ENCODE measurements around the gene LRRC3.
"Not testable (repeated sequence)": the region's sequence is repeated elsewhere in the genome, so short reads cannot be mapped to it uniquely, and the experiment has no call there.

Gene LRRC3, protein sequence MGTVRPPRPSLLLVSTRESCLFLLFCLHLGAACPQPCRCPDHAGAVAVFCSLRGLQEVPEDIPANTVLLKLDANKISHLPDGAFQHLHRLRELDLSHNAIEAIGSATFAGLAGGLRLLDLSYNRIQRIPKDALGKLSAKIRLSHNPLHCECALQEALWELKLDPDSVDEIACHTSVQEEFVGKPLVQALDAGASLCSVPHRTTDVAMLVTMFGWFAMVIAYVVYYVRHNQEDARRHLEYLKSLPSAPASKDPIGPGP

DNA sequence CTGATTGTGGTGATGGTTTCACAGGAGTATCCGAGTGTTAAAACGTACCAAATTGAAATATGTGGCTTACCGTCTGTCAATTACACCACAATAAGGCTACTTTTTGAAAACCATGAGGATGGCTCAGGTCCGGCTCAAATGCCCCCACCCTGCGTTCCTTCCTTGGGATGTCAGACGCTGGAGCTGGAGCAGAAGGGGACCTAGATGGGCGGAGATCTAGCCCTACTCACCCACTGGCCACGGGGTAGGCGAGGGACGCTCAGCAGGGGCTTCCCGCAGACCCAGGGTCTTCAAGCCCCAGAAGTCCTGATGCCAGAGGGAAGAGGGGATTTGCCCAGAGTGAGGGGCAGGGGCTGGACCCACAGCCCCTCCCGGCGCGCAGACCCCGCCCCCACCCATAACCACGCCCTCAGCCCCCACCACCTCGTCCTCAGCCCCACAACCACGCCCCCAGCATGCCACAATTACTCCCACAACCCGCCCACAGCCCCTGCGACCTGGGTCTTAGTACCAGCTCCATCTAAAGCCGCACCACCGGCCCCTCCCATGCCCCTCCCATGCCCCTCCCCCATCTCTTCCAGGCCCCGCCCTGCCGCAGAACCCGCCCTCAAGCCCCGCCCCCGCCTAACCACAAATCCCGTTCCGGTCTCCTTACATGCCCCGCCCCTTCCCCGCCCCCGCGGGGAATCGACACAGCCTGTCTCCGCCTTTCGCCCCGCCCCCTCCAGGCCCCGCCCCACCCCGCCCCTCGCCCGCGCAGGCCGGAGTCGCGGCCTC lies at the start of gene LRRC3:
TSS of gene LRRC3 (plus strand) at position 764 of the 777 bp plus-strand sequence. CDS start 1,135 bp downstream, outside the sequence.
- peak; percentile 91 to 100 (median 97) for DNase-seq

DNA sequence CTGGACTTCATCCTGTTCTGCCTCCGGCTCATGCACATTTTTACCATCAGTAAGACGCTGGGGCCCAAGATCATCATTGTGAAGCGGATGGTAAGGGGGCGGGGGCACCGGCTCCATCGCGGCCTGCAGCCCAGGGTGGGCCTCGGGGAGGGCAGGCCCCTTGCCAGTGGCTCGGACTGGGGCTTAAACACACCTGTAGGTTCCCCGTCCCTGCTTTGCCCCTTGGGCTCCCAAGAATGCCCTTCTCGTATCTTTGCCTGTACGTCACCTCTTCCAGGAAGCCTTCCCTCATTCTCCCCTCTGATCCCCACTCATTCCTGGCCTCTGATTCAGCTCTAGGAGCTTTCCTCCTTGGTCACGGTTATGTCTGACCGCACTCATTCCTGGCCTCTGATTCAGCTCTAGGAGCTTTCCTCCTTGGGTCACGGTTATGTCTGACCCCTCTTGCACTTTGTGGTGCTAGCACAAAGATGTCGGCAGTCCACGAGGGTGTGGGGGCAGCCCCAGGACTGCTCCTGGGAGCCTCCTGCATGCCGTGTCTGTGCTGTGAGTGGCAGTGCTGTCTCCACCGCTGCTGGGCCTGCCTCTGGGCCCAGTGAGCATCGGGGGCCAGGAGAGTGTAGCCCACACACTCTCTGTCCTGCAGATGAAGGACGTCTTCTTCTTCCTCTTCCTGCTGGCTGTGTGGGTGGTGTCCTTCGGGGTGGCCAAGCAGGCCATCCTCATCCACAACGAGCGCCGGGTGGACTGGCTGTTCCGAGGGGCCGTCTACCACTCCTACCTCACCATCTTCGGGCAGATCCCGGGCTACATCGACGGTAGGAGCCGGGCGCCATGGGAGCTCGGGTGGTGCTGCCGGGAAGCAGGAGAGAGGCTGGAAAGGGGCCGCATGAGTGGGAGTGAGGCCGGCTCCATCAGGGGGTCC lies 49.1 kb upstream of the LRRC3 start:
- DNase-seq, result no peak

DNA sequence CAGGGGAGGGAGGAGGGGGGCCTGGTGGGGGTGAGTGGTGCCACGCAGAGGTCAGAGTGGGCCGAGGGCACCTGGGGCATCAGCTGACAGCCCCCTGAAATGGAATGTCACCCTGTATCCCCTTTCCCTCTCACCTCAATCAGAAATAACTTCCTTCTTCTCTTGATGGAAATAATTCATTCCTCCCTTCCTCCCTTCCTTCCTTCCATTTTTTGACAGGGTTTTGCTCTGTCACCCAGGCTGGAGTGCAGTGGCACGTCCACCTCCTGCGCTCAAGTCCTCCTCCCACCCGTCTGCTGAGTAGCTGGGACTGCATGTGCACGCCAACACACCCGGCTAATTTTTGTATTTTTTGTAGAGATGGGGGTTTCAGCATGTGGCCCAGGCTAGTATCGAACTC lies 48.4 kb upstream of the LRRC3 start:
- DNase-seq, result no peak

DNA sequence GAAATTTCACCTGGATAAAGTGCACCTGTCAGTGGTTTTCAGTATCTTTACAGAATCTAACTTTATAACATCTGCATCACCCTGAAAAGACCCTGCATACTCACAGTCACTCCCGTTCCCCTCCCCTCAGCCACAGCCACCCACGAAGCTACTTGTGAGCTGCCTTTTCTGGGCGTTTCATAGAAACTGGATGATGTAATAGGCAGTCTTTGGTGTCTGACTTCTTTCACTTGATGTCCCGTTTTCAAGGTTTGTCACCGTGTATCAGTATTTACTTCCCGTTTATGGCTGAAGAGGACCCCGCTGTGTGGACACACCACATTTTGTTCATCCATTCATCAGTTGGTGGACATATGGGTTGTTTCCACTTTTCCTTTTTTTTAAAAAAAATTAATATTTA lies 47.8 kb upstream of the LRRC3 start:
- peak in 2 of 3 donors; percentile 17 to 32 for DNase-seq

DNA sequence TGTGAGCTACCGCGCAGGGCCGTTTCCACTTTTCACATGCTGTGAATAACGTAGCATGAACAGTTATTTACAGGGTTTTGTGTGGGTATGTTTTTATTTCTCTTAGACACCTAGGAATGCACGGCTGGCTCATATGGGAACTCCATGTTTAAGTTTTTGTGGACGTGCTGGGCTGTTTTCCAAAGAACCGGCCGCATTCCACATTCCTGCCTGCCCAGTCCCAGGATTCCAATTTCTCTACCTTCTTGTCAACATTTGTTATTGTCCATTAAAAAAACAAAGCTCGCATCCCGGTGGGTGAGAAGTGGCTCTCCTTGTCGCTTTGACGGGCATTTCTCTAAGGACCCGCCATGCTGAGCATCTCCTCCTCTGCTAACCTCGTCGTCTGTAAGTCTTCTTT lies 47.1 kb upstream of the LRRC3 start:
- DNase-seq, result no peak

DNA sequence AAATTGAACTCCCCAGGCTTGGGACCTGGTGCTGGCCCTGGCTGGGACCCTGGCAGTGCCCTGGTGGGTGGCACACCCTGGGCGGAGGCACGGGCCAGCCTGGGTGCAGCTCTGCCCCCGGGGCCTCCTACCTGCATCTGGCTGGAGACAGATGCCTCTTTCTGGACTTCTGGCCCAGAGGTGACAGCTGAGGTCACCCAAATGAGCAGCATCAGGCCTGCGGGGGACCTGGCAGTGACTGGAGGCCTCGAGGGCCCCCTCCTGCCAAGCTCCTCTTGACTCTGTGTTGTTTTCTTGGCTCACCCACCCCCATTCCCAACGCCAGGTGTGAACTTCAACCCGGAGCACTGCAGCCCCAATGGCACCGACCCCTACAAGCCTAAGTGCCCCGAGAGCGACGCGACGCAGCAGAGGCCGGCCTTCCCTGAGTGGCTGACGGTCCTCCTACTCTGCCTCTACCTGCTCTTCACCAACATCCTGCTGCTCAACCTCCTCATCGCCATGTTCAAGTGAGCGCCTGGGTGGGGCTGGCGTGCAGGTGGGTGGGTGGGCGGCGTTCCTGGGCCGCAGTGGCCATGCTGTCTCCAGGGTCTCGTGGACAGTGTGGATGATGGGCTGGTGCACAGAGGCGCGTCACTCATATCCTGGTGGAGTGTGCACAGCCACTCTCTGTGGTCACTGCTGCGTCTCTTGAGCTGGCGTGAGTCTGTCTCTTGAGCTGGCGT lies 41.6 kb upstream of the LRRC3 start:
- DNase-seq, result no peak

DNA sequence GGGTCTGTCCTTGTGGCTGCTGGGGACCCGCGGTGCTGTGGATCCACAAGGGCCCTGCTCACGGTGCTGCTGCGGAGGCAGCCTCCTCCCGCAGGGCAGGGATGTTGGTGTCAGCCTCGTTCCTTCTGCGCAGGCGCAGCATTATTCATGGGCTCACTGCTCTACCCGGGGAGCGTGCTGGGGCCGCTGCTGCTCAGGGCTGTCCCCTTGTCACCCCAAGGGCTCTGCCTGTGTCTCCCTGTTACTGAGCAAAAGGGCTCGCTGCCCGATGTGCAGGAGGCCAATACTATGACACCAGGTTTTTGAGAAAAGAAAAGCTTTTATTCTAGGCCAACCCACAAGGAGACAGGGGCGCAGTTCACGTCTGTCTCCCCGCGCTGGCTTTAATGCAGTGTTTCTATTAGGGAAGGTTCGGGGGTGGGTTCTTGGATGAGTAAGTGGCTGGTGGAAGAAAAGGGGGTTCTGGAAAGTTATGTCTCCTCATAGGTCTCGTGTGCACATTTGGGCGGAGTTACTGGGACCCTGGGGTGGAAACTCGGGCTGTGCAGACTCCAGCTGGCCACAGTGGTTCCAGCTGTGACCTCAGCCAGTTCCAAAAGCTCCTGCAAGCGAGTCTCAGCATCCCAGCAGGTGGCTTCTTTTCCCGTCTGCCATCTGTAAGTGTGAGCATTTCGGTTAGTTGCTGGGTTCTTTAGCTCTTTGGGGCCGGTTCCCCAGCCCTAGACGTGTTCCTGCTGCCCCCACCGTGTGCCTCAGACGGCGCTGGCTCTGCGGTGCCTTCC lies 40.8 kb upstream of the LRRC3 start:
- no peak for DNase-seq

DNA sequence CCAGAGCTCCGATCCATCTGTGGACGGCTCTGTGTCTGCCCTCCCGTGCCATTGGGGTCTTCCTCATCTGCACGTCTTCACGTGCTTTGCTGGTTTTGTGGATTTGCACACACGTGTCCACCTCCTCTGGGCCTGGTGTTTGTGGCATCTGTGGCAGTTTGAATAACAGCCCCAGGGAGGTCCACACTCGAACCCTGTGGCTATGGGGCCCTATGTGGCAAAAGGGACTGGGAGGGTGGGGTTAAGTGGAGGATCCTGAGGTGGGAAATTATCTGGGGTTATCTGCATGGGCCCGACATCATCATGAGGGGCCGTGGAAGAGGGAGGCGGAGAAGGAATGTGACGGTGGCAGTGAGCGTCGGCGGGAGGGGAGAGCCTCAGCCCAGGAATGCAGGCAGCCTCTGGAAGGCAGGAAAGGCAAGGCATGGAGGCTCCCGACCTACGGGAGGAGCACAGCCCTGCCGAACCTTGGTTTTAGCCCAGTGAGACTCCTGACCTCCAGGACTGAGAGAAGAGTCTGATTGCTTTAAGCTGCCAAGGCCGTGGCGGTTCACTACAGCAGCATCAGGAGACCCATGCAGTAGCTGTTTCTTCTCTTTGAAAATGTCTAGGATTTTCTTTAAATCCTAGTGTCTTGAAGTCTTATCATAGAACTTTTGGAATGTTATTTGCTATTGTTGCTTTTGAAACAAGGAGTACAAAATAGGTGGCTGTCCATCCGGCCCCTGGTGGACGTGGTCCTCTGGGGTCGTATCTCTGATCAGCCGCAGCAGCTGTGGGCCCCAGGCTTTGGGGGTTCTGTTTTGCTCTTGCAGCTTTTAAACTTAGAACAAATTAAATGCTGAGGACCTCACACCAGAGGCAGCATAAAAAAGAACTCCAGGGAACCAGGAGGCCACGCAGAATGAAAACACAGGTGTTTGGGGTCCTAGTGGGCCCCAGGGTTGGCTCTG lies 40.0 kb upstream of the LRRC3 start:
- DNase-seq, result no peak

DNA sequence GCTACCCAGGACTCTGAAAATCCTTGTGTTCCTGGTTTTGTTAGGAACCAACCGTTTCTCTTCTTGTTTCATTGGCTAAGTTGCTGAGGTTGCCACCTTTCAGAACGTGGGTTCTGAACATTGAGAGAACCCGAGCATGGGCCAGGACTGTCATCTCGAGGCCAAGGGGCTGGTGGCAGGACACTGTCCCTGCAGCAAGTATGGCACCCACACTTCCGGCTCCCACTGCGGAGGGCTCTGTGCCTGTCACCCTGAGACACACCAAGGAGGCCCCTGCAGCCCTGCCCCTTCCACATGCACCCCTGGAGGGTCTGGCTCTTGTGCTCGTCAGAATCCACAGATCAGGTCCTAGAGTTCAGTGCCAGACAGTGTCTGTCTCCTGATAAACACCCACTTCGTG lies 39.1 kb upstream of the LRRC3 start:
- DNase-seq, result no peak

DNA sequence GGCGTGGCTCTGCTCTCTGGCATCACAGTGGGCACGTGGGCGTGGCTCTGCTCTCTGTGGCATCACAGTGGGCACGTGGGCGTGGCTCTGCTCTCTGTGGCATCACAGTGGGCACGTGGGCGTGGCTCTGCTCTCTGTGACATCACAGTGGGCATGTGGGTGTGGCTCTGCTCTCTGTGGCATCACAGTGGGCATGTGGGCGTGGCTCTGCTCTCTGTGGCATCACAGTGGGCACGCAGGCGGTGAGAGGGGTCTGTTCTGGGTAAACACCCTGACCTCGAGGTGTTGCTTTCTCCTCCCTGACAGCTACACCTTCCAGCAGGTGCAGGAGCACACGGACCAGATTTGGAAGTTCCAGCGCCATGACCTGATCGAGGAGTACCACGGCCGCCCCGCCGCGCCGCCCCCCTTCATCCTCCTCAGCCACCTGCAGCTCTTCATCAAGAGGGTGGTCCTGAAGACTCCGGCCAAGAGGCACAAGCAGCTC lies 37.6 kb upstream of the LRRC3 start:
- not testable (repeated sequence) for DNase-seq

DNA sequence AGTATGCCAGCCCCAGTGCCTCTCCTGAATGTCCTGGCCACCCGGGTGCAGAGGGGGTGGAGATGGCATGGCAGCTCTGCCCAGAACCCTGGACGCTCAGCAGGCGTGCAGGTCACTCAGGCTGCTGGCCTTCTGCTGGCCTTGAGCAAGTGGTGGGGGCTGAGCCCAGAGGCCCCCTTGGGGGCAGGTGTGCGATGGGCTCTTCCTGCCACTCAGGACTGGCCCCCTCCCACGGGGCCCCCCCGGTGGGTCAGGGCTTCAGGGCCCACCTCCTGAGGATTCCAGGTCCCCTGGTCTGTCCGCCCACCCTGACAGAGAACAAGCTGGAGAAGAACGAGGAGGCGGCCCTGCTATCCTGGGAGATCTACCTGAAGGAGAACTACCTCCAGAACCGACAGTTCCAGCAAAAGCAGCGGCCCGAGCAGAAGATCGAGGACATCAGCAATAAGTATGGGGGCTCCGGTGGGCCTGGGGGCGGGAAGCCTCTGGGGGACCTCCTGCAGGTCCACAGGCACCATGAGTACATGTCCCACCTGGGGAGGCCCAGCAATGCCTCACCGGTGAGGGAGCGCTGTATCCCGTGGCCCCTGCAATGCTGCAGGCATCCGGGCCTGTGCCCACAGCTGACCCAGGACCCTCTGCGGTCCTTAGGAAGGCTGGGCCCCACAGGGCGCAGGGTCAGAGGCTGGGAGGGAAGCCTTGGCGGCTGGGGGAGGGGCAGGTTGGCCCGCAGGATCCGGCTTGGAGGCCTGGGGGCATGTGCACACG lies 37.0 kb upstream of the LRRC3 start:
- DNase-seq, result no peak

DNA sequence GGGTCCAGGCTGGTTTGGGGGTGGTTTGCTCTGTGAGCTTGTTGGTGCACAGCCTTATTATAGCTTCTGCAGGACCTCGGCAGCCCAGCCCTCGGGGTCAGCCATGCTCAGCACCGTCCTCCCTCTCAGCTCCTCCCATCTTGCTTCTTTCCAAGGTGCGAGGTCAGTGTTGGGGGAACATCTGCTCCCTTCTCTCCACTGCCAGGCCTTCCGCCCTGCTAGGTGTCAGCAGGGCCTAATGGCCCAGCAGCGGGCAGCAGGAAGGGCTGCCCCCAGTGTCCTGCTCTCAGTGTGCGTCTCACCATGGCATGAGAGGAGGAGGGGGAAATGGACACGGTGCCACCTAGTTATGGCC lies 36.5 kb upstream of the LRRC3 start:
- no peak for DNase-seq

DNA sequence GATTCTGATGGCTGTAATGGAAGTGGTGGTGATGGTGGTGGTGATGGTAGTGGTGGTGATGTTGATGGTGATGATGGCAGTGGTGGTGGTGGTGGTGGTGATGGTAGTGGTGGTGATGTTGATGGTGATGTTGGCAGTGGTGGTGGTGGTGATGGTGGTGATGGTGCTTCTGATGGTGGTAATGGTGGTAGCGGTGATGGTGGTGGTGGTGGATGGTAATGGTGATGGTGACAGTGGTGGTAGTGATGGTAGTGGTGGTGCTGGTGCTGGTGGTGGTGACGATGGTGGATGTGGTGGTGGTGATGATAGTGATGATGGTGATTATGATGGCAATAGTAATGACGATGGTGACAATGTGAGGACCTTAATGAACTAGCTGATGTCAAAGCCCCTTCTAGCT lies 35.6 kb upstream of the LRRC3 start:
- DNase-seq, result no peak

DNA sequence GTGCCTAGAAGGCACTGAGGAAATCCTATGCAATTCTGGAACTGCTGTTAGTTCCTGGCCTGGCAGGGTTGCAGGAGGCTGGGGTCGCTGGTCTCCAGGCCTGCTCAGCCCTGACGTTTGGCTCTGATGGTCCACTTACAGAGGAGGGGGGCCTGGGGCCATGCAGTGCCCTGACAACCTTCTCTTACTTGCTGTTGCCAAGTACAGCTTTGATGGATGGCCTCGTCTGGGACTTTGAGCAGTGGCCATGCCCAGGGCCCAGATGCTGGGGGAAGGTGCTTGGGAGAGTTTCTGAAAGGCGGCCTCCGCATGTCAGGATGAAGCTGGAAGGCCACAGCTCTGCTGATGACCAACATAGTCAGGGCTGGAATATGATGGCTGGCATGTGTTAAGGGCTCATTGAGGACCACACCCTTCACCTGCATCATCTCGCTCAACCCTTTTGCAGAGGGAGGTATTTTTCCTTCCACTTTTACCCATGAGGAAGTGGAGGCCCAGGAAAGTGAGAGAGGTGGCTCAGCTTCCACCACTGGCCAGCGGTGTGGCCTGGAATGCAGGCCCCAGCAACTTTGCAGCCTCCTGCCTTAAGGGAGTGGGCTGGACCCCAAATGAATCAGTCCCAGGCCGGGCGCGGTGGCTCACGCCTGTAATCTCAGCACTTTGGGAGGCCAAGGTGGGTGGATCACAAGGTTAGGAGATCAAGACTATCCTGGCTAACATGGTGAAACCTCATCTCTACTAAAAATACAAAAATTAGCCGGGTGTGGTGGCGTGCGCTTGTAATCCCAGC lies 34.7 kb upstream of the LRRC3 start:
- DNase-seq, result no peak

DNA sequence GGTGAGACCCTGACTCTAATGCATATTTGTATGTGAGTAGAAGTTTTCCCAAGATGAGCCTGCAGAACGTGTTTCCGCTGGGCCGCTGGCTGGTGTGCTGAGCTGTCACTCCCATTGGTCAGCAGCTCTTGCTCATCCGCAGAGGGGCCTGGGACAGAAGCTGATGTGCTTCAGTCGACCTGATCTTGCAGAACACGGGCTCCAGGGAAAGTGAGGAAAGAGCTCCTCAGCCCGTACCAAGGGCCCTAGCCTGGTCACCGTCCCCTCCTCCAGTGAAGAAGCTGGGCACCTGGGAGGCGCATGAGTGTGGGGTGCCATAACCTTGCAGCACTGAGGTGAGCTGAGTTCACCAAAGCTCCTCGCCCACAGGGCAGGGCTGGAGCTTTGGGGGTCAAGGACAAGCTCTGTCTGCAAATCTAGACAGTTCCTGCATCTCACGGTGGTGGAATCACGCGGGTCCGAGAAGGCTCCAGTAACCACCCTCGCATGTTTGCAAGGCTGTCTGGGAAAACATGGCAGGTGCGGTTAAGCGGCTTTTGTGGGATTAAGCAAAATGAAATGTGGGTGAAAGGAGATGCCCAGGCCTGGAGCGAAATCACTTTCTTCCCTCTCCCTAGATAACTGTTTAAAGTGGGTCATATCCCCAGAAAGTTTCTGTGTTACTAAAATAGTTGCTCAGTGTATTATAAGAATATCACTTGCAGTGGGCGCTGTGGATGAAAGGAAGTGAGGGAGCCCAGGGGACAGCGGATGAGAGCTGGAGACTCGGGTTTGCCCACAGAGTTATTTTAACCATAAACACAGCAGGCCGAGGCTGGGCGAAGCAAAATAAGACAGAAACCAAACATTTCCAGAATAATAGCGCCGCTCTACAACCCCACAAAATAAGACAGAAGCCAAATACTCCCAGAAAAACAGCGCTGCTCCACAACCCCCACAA lies 33.1 kb upstream of the LRRC3 start:
- DNase-seq, result no peak

DNA sequence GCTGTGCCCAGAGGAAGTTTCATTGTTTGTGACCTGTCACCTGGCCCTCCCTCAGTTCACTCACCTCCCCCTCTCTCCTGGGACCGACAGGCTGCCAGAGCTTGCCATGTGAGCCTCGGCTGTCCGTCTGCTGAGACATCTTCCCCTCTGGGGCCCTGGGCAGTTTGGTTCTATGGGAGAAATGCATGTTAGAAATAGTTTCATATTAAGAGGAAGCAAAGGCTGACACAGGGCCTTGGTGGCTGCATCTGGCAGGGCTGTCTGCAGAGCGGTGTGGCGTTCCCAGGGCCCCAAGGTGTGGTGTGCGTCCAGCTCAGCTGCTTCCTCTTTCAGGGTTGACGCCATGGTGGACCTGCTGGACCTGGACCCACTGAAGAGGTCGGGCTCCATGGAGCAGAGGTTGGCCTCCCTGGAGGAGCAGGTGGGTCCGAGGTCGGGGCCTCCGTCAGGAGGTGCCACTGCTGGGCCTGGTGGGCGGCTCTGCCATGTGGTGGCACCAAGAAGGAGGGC lies 31.9 kb upstream of the LRRC3 start:
- no peak for DNase-seq

DNA sequence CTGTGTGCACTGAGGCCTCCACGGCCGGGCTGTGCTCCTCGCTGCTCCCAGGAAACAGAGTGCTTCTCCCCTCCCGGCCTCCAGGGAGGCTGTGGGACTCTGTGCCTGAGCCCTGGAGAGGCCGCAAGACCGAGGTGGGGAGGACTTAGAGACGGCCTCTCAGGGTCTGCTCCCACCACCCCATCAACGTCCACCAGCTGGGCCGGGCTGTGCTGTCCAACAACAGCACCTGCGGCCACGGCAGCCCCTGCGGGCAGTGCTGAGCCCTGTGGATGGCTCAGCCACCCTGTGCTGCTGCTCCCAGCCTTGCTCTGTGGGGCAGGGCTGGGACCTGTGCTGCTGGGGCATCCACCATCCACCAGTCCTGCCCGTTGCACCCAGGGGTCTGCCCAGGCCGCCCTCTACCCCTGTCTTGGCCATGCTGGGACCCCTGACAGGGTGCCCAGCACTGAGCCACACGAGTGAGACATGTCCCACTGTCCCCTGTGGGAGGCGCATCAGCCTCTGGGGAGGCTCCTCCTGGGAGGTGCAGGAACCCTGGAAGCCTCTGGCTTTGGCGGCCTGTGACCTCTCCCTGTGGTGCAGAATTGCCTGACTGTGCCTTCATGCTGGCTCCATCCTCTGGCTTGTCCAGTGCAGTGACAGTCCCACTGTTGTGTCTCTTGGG lies 31.2 kb upstream of the LRRC3 start:
- no peak for DNase-seq
